Psoas muscle (tissue), 8 donors: ENCODE measurements around the gene SETD2. TPM values are rescaled to one million over a fixed set of nuclear protein-coding genes. Genes with fewer than 3 reads are reported as not detected.

Experiments
- ATAC-seq, 4 donors: fragments of 200-7000 bp; cut with Tn5 transposase; one replicate each; pipeline ENCODE4 v1.9.1; 2020; ENCODE audit warnings: moderate library complexity in 3 of 4, mild to moderate bottlenecking in 2 of 4
- DNase-seq, 2 donors: peaks; one replicate each; pipeline ENCODE4 v3.0.0-alpha.2; 2020
- H3K27ac ChIP-seq: fragments of 200-600 bp; one replicate; pipeline ENCODE4 v1.8.0; 2022
- H3K27me3 ChIP-seq, 3 donors: fragments of 200-600 bp in 1 of 3; one replicate each; pipeline versions ENCODE4 v1.6.1 to v1.8.0; 2013 to 2022; ENCODE audit warnings: low read length in 2 of 3, mild to moderate bottlenecking in 2 of 3, moderate library complexity in 1 of 3; ENCODE audit not compliant: insufficient read depth in 3 of 3
- H3K36me3 ChIP-seq, 2 donors: fragments of 200-600 bp in 1 of 2; one replicate each; pipeline versions ENCODE4 v1.6.1 to v1.8.0; 2013 to 2022; ENCODE audit warnings: low read depth in 1 of 2, mild to moderate bottlenecking in 1 of 2, moderate library complexity in 1 of 2; ENCODE audit not compliant: insufficient read depth in 1 of 2
- H3K4me1 ChIP-seq: fragments of 200-600 bp; one replicate; pipeline ENCODE4 v1.8.0; 2022
- H3K4me3 ChIP-seq: fragments of 200-600 bp; one replicate; pipeline ENCODE4 v1.8.0; 2022; ENCODE audit warnings: mild to moderate bottlenecking
- H3K9me3 ChIP-seq: fragments of 200-600 bp; one replicate; pipeline ENCODE4 v1.8.0; 2022
- WGBS, 3 donors: extraction: QIAGEN DNeasy Blood & Tissue Kit; methylation state at CpG; one replicate each; pipeline versions ENCODE4 v1.1.6 to v1.1.7; 2013; 5-methylcytosine and 5-hydroxymethylcytosine counted together
- intact Hi-C, 2 donors: fragments of 100-400 bp; cut with DNase I; formaldehyde crosslinking; loops; one replicate each; pipeline versions ENCODE4 v1.11.0 to v1.14.2; 2022
- polyA plus RNA-seq, 3 donors: library from polyadenylated mRNA; stranded (reverse); fragments of 200-250 nt; gene quantifications; one replicate each; pipeline ENCODE4 v1.2.3, GENCODE V29; 2013
- total RNA-seq, 4 donors: library from RNA; stranded (reverse); fragmentation: NEBNext Ultra II Directional in 2 of 4; extraction: Animal tissue kit (Norgen Biotek cat#: 25700) in 2 of 4; gene quantifications; one replicate each; pipeline versions ENCODE4 v1.2.1 to v1.2.4, GENCODE V29; 2021 to 2023
- TF ChIP-seq, protein P1 (sequence below): fragments of 200-600 bp; IDR thresholded peaks from one replicate; pipeline ENCODE4 v1.8.0; 2022; ENCODE audit warnings: antibody characterized with exemption
- donor health status: healthy with polysubstance abuse.
- donor health status: DM: no; HTN: no; CAD: no; lungs with moderate emphysema.
- donor health status: Bipolar disorder and iron deficiency.
- donor health status: healthy.
- donor health status: DM: yes; HTN: yes; CAD: no.
- donor health status: DM: no; HTN: no; CAD: no.
- donor health status: DM: no; HTN: no; CAD: no.
- donor health status: DM: yes; HTN: yes; CAD: no.

Gene SETD2
- total and polyA plus RNA-seq, 7 donors, result 10.1 to 38.1 (median 33.7) TPM

DNA sequence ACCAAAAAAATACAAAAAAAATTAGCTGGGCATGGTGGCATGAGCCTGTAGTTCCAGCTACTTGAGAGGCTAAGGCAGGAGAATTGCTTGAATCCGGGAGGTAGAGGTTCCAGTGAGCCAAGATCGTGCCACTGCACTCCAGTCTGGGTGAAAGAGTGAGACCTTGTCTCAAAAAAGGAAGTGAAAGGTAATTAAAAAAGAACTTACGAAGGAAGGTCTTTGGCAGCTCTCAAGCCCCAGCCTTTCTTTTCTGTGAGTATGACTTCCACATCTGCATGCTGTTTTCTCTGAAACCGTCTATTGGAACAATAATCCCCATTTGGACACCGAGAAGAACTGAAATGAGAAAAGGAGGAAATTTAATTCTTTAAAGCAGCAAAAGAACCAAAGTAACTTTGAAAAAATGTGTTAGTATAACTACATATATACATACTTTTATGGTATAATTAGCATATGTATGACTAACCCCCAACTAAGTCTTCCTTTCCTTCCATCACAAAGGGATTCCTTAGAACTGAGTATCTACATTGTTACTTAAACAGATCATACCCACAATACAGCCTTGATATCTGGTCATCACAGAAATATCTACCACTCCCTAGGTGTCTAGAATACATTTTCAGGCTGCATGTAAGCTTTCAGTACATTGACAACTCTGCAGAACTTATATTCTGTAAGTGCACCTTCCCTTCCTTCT lies 50.1 kb downstream of the SETD2 start:
- TF ChIP-seq, protein P1, sequence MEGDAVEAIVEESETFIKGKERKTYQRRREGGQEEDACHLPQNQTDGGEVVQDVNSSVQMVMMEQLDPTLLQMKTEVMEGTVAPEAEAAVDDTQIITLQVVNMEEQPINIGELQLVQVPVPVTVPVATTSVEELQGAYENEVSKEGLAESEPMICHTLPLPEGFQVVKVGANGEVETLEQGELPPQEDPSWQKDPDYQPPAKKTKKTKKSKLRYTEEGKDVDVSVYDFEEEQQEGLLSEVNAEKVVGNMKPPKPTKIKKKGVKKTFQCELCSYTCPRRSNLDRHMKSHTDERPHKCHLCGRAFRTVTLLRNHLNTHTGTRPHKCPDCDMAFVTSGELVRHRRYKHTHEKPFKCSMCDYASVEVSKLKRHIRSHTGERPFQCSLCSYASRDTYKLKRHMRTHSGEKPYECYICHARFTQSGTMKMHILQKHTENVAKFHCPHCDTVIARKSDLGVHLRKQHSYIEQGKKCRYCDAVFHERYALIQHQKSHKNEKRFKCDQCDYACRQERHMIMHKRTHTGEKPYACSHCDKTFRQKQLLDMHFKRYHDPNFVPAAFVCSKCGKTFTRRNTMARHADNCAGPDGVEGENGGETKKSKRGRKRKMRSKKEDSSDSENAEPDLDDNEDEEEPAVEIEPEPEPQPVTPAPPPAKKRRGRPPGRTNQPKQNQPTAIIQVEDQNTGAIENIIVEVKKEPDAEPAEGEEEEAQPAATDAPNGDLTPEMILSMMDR, result no peak
- H3K36me3 ChIP-seq, result peaks cover 0 to 75% of the 10 kb centered on the region in 2 donors
- ATAC-seq (no peak), DNase-seq (no peak)
- H3K27me3 ChIP-seq, result no peaks in the 10 kb centered on the region
- no peak overlapping the region for H3K27ac ChIP-seq
- no peaks in the 10 kb centered on the region for H3K4me1 ChIP-seq
- intact Hi-C loops, result no loop called here
- whole genome bisulfite sequencing, 3 donors, result 92 to 98% (median 92%) methylated on average over 5 of the region's 5 CpGs
- no peak overlapping the region for H3K4me3 ChIP-seq
- no peaks in the 10 kb centered on the region for H3K9me3 ChIP-seq

DNA sequence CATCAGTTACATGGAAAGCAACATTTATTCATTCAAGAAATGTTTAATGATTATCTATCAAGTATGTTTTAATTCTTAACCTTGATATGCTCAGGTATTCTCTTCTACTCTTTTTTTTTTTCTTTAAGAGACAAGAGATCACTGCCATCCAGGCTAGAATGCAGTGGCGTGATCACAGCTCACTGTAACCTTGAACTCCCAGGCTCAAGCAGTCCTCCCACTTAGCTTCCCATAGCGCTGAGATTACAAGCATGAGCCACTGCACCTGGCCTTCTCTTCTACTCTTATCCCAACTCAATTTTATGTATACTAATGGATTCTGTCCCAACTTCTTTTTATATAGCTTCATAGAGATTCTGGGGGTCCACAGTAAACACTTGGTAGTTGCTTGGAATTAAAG lies 50.9 kb downstream of the SETD2 start:
- TF ChIP-seq, protein P1, result no peak
- Histone ChIP-seq H3K4me1 (no peaks in the 10 kb centered on the region), H3K4me3 (no peak overlapping the region), H3K9me3 (no peaks in the 10 kb centered on the region), H3K27me3 (no peaks in the 10 kb centered on the region), H3K36me3 (peaks cover 0 to 75% of the 10 kb centered on the region in 2 donors), H3K27ac (no peak overlapping the region)
- 95 to 98% (median 97%) methylated on average over 2 of the region's 2 CpGs for WGBS, 3 donors
- intact Hi-C loops, result no loop called here
- no peak for ATAC-seq
- DNase-seq, result no peak

DNA sequence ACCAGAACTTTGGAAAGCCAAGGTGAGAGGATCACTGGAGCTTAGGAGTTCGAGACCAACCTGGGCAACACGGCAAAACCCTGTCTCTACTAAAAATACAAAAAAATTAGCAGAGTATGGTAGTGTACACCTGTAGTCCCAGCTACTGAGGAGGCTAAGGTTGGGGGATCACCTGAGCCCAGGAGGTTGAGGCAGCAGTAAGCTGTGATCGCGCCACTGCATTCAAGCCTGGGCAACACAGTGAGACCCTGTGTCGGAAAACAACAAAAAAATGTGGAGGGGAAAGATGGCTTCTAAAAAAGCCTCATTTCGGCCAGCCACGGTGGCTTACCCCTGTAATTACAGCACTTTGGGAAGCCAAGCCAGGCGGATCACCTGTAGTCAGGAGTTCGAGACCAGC lies 54.5 kb downstream of the SETD2 start:
- no peak for DNase-seq
- no peak for ATAC-seq
- H3K4me1 ChIP-seq, result no peaks in the 10 kb centered on the region
- no peaks in the 10 kb centered on the region for H3K9me3 ChIP-seq
- 94 to 97% (median 95%) methylated on average over 9 of the region's 9 CpGs for WGBS, 3 donors
- H3K27me3 ChIP-seq, result no peaks in the 10 kb centered on the region
- no peak overlapping the region for H3K4me3 ChIP-seq
- TF ChIP-seq, protein P1, result no peak
- intact Hi-C loops, result no loop called here
- no peak overlapping the region for H3K27ac ChIP-seq
- H3K36me3 ChIP-seq, result peaks cover 0 to 64% of the 10 kb centered on the region in 2 donors

DNA sequence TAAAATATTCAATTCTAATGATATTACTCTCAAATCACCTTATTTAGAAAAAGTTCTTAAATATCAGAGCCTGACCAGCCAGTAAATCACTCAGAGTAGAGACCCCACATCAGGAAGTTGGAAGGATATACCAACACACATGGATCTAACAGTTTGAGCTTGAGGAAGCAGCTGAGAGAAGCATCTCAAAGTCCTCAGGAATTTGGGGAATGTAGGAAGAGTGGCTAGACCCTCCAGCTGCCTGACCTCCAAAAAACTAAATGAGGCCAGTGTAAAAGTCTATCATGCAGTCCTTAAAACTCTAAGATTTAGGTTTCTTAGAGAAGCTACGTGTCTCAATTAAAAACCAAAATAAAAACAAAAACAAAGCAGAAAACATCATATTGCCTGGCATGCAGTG lies 55.4 kb downstream of the SETD2 start:
- 83 to 94% (median 87%) methylated on average over 1 of the region's 1 CpG for WGBS, 3 donors
- TF ChIP-seq, protein P1, result no peak
- Histone ChIP-seq H3K27ac (no peak overlapping the region), H3K4me3 (no peak overlapping the region), H3K9me3 (no peaks in the 10 kb centered on the region), H3K27me3 (no peaks in the 10 kb centered on the region), H3K4me1 (no peaks in the 10 kb centered on the region), H3K36me3 (peaks cover 0 to 64% of the 10 kb centered on the region in 2 donors)
- DNase-seq (no peak), ATAC-seq (no peak)
- intact Hi-C loops, result no loop called here

DNA sequence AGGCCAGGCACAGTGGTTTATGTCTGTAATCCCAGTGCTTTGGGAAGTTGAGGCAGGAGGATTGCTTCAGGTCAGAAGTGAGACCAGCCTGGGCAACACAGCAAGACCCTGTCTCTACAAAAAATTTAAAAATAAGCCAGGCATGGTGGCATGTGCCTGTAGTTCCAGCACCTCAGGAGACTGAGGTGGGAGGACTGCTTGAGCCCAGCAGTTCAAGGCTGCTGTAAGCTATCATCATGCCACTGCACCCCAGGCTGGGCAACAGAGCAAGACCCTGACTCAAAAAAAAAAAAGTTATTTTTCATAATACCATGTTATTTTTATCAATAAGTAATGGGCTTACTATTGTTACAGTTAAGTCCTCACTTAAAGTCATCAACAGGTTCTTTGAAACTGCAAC lies 59.7 kb downstream of the SETD2 start:
- Histone ChIP-seq H3K9me3 (no peaks in the 10 kb centered on the region), H3K36me3 (peaks cover 4 to 58% of the 10 kb centered on the region in 2 donors)
- TF ChIP-seq, protein P1, result no peak

More for the DNA sequence above, 59.7 kb downstream of the SETD2 start:
- ATAC-seq, result no peak
- no peak for DNase-seq
- Histone ChIP-seq H3K4me1 (no peaks in the 10 kb centered on the region), H3K27ac (no peak overlapping the region), H3K27me3 (no peaks in the 10 kb centered on the region), H3K4me3 (no peak overlapping the region)
- intact Hi-C loops, result no loop called here
